GM12878 (cell line): ENCODE measurements around the gene ETV1. TPM values are rescaled to one million over a fixed set of nuclear protein-coding genes. Genes with fewer than 3 reads are reported as not detected.

Experiments used
- ATAC-seq: fragments of 200-7000 bp; cut with Tn5 transposase; 3 replicates; pipeline ENCODE4 v1.9.1; 2020; ENCODE audit warnings: mild to moderate bottlenecking, moderate library complexity
- BruUV-seq: library from RNA; stranded (reverse); fragments of 400-500 nt; replicated peaks from 2 replicates; lab custom pipeline; 2021; lab: Mats Ljungman, UMichigan
- CTCF ChIA-PET: fragments of 300-600 bp; sonication (Branson Sonifier 250); formaldehyde crosslinking; extraction: SDS; loops from one replicate; lab custom pipeline; 2021; ENCODE audit warnings: inconsistent platforms; lab: Yijun Ruan, JAX
- POLR2A ChIA-PET: fragments of 350-600 bp; formaldehyde crosslinking; extraction: SDS; loops from one replicate; lab custom pipeline; 2021; ENCODE audit warnings: inconsistent platforms; lab: Charles Lee
- RAD21 ChIA-PET: fragments of 300-600 bp; sonication (Branson Sonifier 250); formaldehyde crosslinking; loops from one replicate; lab custom pipeline; 2023; ENCODE audit warnings: antibody characterized with exemption; ENCODE audit not compliant: unreplicated experiment; lab: Charles Lee
- SMC1A ChIA-PET: fragments of 300-600 bp; sonication (Branson Sonifier 250); formaldehyde crosslinking; loops from one replicate; lab custom pipeline; 2023; ENCODE audit not compliant: unreplicated experiment, uncharacterized antibody; lab: Charles Lee
- DNase-seq: peaks from one replicate; pipeline ENCODE4 v3.0.0-alpha.2; 2011; ENCODE audit warnings: low read depth, low spot score
- FAIRE-seq: peaks from 3 replicates; lab custom pipeline; 2011; peaks lifted over from hg19 to GRCh38; lab: Jason Lieb, UNC
- H2AFZ ChIP-seq: 2 replicates; pipeline ENCODE4 v1.6.0; 2011; ENCODE audit warnings: low read depth, low read length, control low read depth; ENCODE audit not compliant: control insufficient read depth
- H3K27ac ChIP-seq: 2 replicates; pipeline ENCODE4 v1.5.1; 2011; ENCODE audit warnings: control low read depth; ENCODE audit not compliant: control insufficient read depth, insufficient read depth
- H3K27me3 ChIP-seq, 2 experiments: replicated peaks in 1 of 2; 2 replicates each; pipeline versions ENCODE4 v1.6.0 to v1.6.1; 2011; ENCODE audit warnings: low read length in 1 of 2; ENCODE audit not compliant: control insufficient read depth in 2 of 2, insufficient read depth in 2 of 2
- H3K36me3 ChIP-seq, 2 experiments: 2 replicates each; pipeline ENCODE4 v1.5.1; 2011; ENCODE audit warnings: low read length in 1 of 2; ENCODE audit not compliant: control insufficient read depth in 2 of 2, insufficient read depth in 2 of 2
- H3K4me1 ChIP-seq: 2 replicates; pipeline ENCODE4 v1.6.1; 2011; ENCODE audit warnings: mild to moderate bottlenecking, low read length, moderate library complexity, mixed read lengths; ENCODE audit not compliant: control insufficient read depth, insufficient read depth
- H3K4me2 ChIP-seq: 2 replicates; pipeline ENCODE4 v1.6.0; 2011; ENCODE audit warnings: control low read depth; ENCODE audit not compliant: control insufficient read depth, insufficient read depth
- H3K4me3 ChIP-seq: fragments of 200-600 bp; sonication (generic); 2 replicates; pipeline ENCODE4 v1.5.1; 2016
- H3K79me2 ChIP-seq: 2 replicates; pipeline ENCODE4 v1.6.0; 2011; ENCODE audit warnings: low read length; ENCODE audit not compliant: control insufficient read depth, insufficient read depth
- H3K9ac ChIP-seq: 2 replicates; pipeline ENCODE4 v1.8.0; 2011; ENCODE audit warnings: low read length, control low read depth, mixed read lengths; ENCODE audit not compliant: control insufficient read depth, insufficient read depth
- H3K9me3 ChIP-seq: replicated peaks from 3 replicates; pipeline ENCODE4 v1.5.1; 2011; ENCODE audit warnings: mild to moderate bottlenecking, low read length; ENCODE audit not compliant: control insufficient read depth, insufficient read depth
- H4K20me1 ChIP-seq: 2 replicates; pipeline ENCODE4 v1.6.0; 2011; ENCODE audit not compliant: control insufficient read depth, insufficient read depth
- CEBPB ChIP-seq, 2 experiments: fragments of 150-350 bp in 1 of 2; IDR thresholded peaks; 2 replicates each; pipeline ENCODE4 v1.6.1; 2012 to 2014; ENCODE audit warnings: low read depth in 2 of 2, low read length in 2 of 2, borderline replicate concordance in 1 of 2, inconsistent platforms in 1 of 2
- CHD2 ChIP-seq: IDR thresholded peaks from 2 replicates; pipeline ENCODE4 v1.6.1; 2011; ENCODE audit warnings: low read depth, low read length, improper control_type of control experiment, borderline replicate concordance
- EZH2 ChIP-seq: IDR thresholded peaks from 2 replicates; pipeline ENCODE4 v1.6.1; 2012; ENCODE audit warnings: low read depth, mild to moderate bottlenecking, control low read depth, inconsistent platforms, low read length, borderline replicate concordance; ENCODE audit not compliant: control insufficient read depth
- GABPA ChIP-seq: IDR thresholded peaks from 2 replicates; pipeline ENCODE4 v1.6.1; 2014; ENCODE audit warnings: antibody characterized with exemption, low read depth, mild to moderate bottlenecking, inconsistent platforms
- IRF3 ChIP-seq: fragments of 450-650 bp; IDR thresholded peaks from 2 replicates; pipeline ENCODE4 v1.6.1; 2014; ENCODE audit warnings: mild to moderate bottlenecking
- PML ChIP-seq: IDR thresholded peaks from 2 replicates; pipeline ENCODE4 v1.6.1; 2012; ENCODE audit warnings: low read length, inconsistent platforms
- POLR2AphosphoS2 ChIP-seq: IDR thresholded peaks from 2 replicates; pipeline ENCODE4 v1.6.1; 2011; ENCODE audit warnings: low read depth, mild to moderate bottlenecking, low read length, improper control_type of control experiment, moderate library complexity
- RAD51 ChIP-seq: fragments of 450-650 bp; IDR thresholded peaks from 2 replicates; pipeline ENCODE4 v1.6.1; 2016; ENCODE audit warnings: moderate library complexity, mild to moderate bottlenecking, inconsistent platforms
- RFX5 ChIP-seq: IDR thresholded peaks from 2 replicates; pipeline ENCODE4 v1.6.1; 2011; ENCODE audit warnings: low read depth, low read length, improper control_type of control experiment
- RUNX3 ChIP-seq: IDR thresholded peaks from 2 replicates; pipeline ENCODE4 v1.6.1; 2012; ENCODE audit warnings: low read length, inconsistent platforms
- SMAD1 ChIP-seq: fragments of 450-650 bp; IDR thresholded peaks from 2 replicates; pipeline ENCODE4 v1.6.1; 2018; ENCODE audit warnings: mild to moderate bottlenecking, low read depth; ENCODE audit not compliant: partially characterized antibody
- SUPT20H ChIP-seq: IDR thresholded peaks from 2 replicates; pipeline ENCODE4 v1.6.1; 2011; ENCODE audit warnings: low read depth, mild to moderate bottlenecking, low read length, moderate library complexity, borderline replicate concordance; ENCODE audit not compliant: control insufficient read depth
- SUZ12 ChIP-seq: fragments of 200-600 bp; sonication (generic); IDR thresholded peaks from one replicate; pipeline ENCODE4 v1.6.1; 2018; ENCODE audit warnings: antibody characterized with exemption, mild to moderate bottlenecking; ENCODE audit not compliant: unreplicated experiment
- TCF7 ChIP-seq: IDR thresholded peaks from 2 replicates; pipeline ENCODE4 v1.6.1; 2014; ENCODE audit warnings: antibody characterized with exemption, borderline replicate concordance
- ZBTB4 ChIP-seq: fragments of 450-650 bp; formaldehyde crosslinking; IDR thresholded peaks from 2 replicates; pipeline ENCODE4 v1.4.0; 2022; ENCODE audit warnings: mild to moderate bottlenecking, moderate library complexity
- ZNF207 ChIP-seq: fragments of 450-650 bp; IDR thresholded peaks from 2 replicates; pipeline ENCODE4 v1.6.1; 2014; ENCODE audit warnings: antibody characterized with exemption, mild to moderate bottlenecking, borderline replicate concordance
- ZNF274 ChIP-seq: IDR thresholded peaks from one replicate; pipeline ENCODE4 v1.8.0; 2011; ENCODE audit not compliant: insufficient read length, insufficient read depth
- ZSCAN29 ChIP-seq: fragments of 450-650 bp; IDR thresholded peaks from 2 replicates; pipeline ENCODE4 v1.6.1; 2017; ENCODE audit warnings: mild to moderate bottlenecking, moderate library complexity
- WGBS: methylation state at CpG from one replicate; pipeline ENCODE4 v1.1.6; 2016; ENCODE audit warnings: low lambda C conversion rate; ENCODE audit not compliant: insufficient replicate concordance, insufficient coverage; ENCODE audit errors: missing lambda C conversion rate; 5-methylcytosine and 5-hydroxymethylcytosine counted together
- in situ Hi-C: fragments of 300-500 bp; cut with MboI; formaldehyde crosslinking; loops from 9 replicates; pipeline ENCODE4 v1.14.3; 2018; ENCODE audit warnings: mixed read lengths
- intact Hi-C: fragments of 100-400 bp; cut with micrococcal nuclease; formaldehyde crosslinking; loops from one replicate; pipeline ENCODE4 v1.14.2; 2022; ENCODE audit not compliant: unreplicated experiment
- polyA plus RNA-seq, 11 experiments: library from polyadenylated mRNA; depleted of rRNA in 4 of 11; unstranded in 6 of 11; stranded (reverse) in 5 of 11; fragments of >200 nt; fragmentation: Nextera tagmentation in 4 of 11; fragmentation: Illumina TruSeq in 1 of 11; extraction: Ambion mirVana in 4 of 11; extraction: Trizol in 1 of 11; gene quantifications; 1 replicate in 1 of 11; 2 replicates in 10 of 11; pipeline versions ENCODE4 v1.2.1 to v1.2.3, GENCODE V29; 2011 to 2016; ENCODE audit warnings: inconsistent platforms in 2 of 11, missing spikeins in 2 of 11, low read depth in 1 of 11
- total RNA-seq, 4 experiments: library from RNA; depleted of rRNA in 3 of 4; stranded (reverse); fragments of >200 nt in 3 of 4; fragmentation: Illumina TruSeq in 1 of 4; extraction: Trizol in 1 of 4; gene quantifications; 2 replicates each; pipeline versions ENCODE4 v1.2.1 to v1.2.3, GENCODE V29; 2013 to 2021
- TF ChIP-seq, protein P1 (sequence below): IDR thresholded peaks from 2 replicates; pipeline ENCODE4 v1.6.1; 2012; ENCODE audit warnings: low read depth, low read length, improper control_type of control experiment

Gene ETV1
- total and polyA plus RNA-seq, 10 of the 15 experiments (the other 5 are each of a cell fraction or from before 2014, with no cell fraction given) = 0.03 to 9.3 (median 0.16) TPM; not detected in 4

DNA sequence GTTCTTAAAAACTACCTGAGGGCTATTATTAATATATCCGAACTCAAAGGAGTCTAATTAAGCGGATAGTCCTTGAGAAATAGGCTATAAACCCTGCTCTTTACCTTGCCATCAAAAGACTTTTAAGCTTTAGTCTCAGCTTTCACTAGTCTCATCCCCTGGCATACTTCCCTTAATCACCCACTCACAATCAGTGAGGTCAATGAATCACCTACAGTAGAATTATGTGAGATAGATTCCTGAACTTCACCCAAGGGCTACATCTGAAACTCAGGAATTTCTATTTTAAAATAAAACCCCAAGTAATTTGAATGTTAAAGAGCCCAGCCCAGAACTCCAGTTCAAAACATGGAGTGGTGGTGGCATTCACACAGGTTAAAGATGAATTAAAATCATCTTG, 108.7 kb downstream of the ETV1 start:
- SMC1A ChIA-PET = no interaction called here
- TF ChIP-seq GABPA = no peak
- TF ChIP-seq ZBTB4 (CRISPR knock-in tag) = no peak
- TF ChIP-seq SMAD1 = no peak
- TF ChIP-seq TCF7 = no peak
- no peak for TF ChIP-seq CHD2
- TF ChIP-seq RAD51 = no peak
- no peak for TF ChIP-seq ZNF207
- TF ChIP-seq SUPT20H = no peak
- TF ChIP-seq IRF3 = no peak
- TF ChIP-seq ZSCAN29 = no peak
- no peak for TF ChIP-seq PML
- TF ChIP-seq SUZ12 = no peak
- TF ChIP-seq ZNF274 = no peak
- TF ChIP-seq CEBPB (IDR thresholded peaks at IDR 0.05; ENCODE audit: borderline replicate concordance in 1 of 2, low read depth in 2 of 2, low read length in 2 of 2) = no peak
- TF ChIP-seq RFX5 = no peak
- TF ChIP-seq POLR2AphosphoS2 = no peak
- no peak for TF ChIP-seq RUNX3
- TF ChIP-seq, protein P1, sequence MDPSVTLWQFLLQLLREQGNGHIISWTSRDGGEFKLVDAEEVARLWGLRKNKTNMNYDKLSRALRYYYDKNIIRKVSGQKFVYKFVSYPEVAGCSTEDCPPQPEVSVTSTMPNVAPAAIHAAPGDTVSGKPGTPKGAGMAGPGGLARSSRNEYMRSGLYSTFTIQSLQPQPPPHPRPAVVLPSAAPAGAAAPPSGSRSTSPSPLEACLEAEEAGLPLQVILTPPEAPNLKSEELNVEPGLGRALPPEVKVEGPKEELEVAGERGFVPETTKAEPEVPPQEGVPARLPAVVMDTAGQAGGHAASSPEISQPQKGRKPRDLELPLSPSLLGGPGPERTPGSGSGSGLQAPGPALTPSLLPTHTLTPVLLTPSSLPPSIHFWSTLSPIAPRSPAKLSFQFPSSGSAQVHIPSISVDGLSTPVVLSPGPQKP = no peak
- no peak for TF ChIP-seq EZH2
- TF ChIP-seq, all 136 proteins: peak for 0
- H3K4me1 ChIP-seq = no peaks in the 10 kb centered on the region
- no peaks in the 10 kb centered on the region for H3K79me2 ChIP-seq
- H3K4me3 ChIP-seq = no peak overlapping the region
- intact Hi-C loops (no loop called here), in situ Hi-C loops (no loop called here)
- H4K20me1 ChIP-seq = no peaks in the 10 kb centered on the region
- no peaks in the 10 kb centered on the region for H3K9me3 ChIP-seq
- CTCF ChIA-PET = no interaction called here
- RAD21 ChIA-PET = no interaction called here
- no TSS peak for BruUV-seq
- no peak overlapping the region for H3K27ac ChIP-seq
- 42% methylated on average over 2 of the region's 2 CpGs for WGBS
- H3K4me2 ChIP-seq = no peak overlapping the region
- DNase-seq (no peak), ATAC-seq (no peak), FAIRE-seq (no peak)
- POLR2A ChIA-PET = no interaction called here
- no peak overlapping the region for H3K9ac ChIP-seq
- no peak overlapping the region for H2AFZ ChIP-seq
- no peaks in the 10 kb centered on the region for H3K36me3 ChIP-seq
- H3K27me3 ChIP-seq = no peaks in the 10 kb centered on the region
